ENCODE data around the gene HLA-DRB1. TPM values are rescaled to one million over a fixed set of nuclear protein-coding genes. Genes with fewer than 3 reads are reported as not detected.

HLA-DRB1 gene
- total and polyA plus RNA-seq, 2 experiments from 2014 or later = 0.38 to 1.5 TPM

GRCh38 chr6:32565511-32565910 is 24.1 kb downstream of the HLA-DRB1 start (continued):
- TF ChIP-seq ETS1 (IDR thresholded peaks at IDR 0.05) = no peak

- no peaks in the 10 kb centered on the region for H3F3A ChIP-seq (replicated peaks; ENCODE audit: low read depth)
- Mint-ChIP-seq H3K9me3 (peaks cover 5% of the 10 kb centered on the region; the same call in 1 of the 3 replicates), H3K4me1 (peaks cover 5% of the 10 kb centered on the region), H3K36me3 (ENCODE audit: low read depth) (peaks cover 3% of the 10 kb centered on the region; the same call in 2 of the 3 replicates), H3K27ac (no peak overlapping the region), H3K4me3 (no peak overlapping the region), H3K27me3 (ENCODE audit: insufficient read depth, low read depth, poor library complexity) (peaks cover 7% of the 10 kb centered on the region)
- no peak overlapping the region for H2AFZ ChIP-seq
- no peak overlapping the region for H3K27ac ChIP-seq (ENCODE audit: low read depth)
- DNase-seq (ENCODE audit: low spot score) = no peak
- H3K4me2 ChIP-seq = no peak overlapping the region
- no peaks in the 10 kb centered on the region for H3K9me2 ChIP-seq (ENCODE audit: insufficient read depth)
- no peaks in the 10 kb centered on the region for H3K79me2 ChIP-seq (replicated peaks; ENCODE audit: insufficient read depth)
- ATAC-seq = no peak
- no peaks in the 10 kb centered on the region for H3K36me3 ChIP-seq (ENCODE audit: insufficient read depth)
- no peaks in the 10 kb centered on the region for H3K27me3 ChIP-seq (ENCODE audit: insufficient read depth)
- no peaks in the 10 kb centered on the region for H3K4me1 ChIP-seq (ENCODE audit: insufficient read depth)
- no peaks in the 10 kb centered on the region for H4K20me1 ChIP-seq (replicated peaks; ENCODE audit: insufficient read depth)
- no peak overlapping the region for H3K4me3 ChIP-seq
- TF ChIP-seq STAT1 (IDR thresholded peaks at IDR 0.05; ENCODE audit: unreplicated experiment) (no peak), NANOG (IDR thresholded peaks at IDR 0.05; ENCODE audit: borderline replicate concordance) (no peak), JUNB (IDR thresholded peaks at IDR 0.05; ENCODE audit: unreplicated experiment) (no peak), ZNF331 (CRISPR knock-in tag; IDR thresholded peaks at IDR 0.05; ENCODE audit: low read depth) (no peak), POLR2AphosphoS5 (IDR thresholded peaks at IDR 0.05; ENCODE audit: low read depth) (no peak), ZNF462 (CRISPR knock-in tag; IDR thresholded peaks at IDR 0.05) (no peak), ETS1 (IDR thresholded peaks at IDR 0.05) (no peak), CREB1 (CRISPR knock-in tag; IDR thresholded peaks at IDR 0.05; ENCODE audit: low read depth) (no peak), EZH2phosphoT487 (IDR thresholded peaks at IDR 0.05; ENCODE audit: unreplicated experiment) (no peak), EZH2 (IDR thresholded peaks at IDR 0.05; ENCODE audit: low read depth, unreplicated experiment) (no peak), ZNF114 (CRISPR knock-in tag; IDR thresholded peaks at IDR 0.05) (no peak), CTCF (conservative IDR thresholded peaks at IDR 0.05; ENCODE audit: low read depth in 2 of 2) (no peak)
Measured at GRCh38 chr6:32562940-32563339, 26.7 kb downstream of the HLA-DRB1 start.

Measured in GM23338 (cell line).